OCI-LY7 (cell line): ENCODE results near the gene MYBPC3. TPM values are rescaled to one million over a fixed set of nuclear protein-coding genes. Genes with fewer than 3 reads are reported as not detected.

Source experiments
- BruUV-seq: library from RNA; stranded (reverse); fragments of 400-500 nt; replicated peaks from 2 replicates; lab custom pipeline; 2021; lab: Mats Ljungman, UMichigan
- CTCF ChIA-PET: fragments of 300-600 bp; sonication (Branson Sonifier 250); formaldehyde crosslinking; loops from one replicate; lab custom pipeline; 2022; ENCODE audit warnings: antibody characterized with exemption; ENCODE audit not compliant: unreplicated experiment; lab: Charles Lee
- POLR2A ChIA-PET: fragments of 300-600 bp; sonication (Branson Sonifier 250); formaldehyde crosslinking; loops from one replicate; lab custom pipeline; 2022; ENCODE audit warnings: antibody characterized with exemption; lab: Charles Lee
- DNase-seq: peaks from one replicate; pipeline ENCODE4 v3.0.0-alpha.2; 2015; ENCODE audit warnings: low spot score
- H2AFZ ChIP-seq: fragments of 200-600 bp; sonication (generic), shearing (Covaris generic); 2 replicates; pipeline ENCODE4 v1.6.1; 2014; ENCODE audit warnings: mild to moderate bottlenecking, antibody characterized with exemption, low read length, moderate library complexity
- H3K27ac ChIP-seq: fragments of 200-600 bp; sonication (generic); 2 replicates; pipeline ENCODE4 v1.5.1; 2014; ENCODE audit warnings: mixed run types, low read depth, mild to moderate bottlenecking, moderate library complexity, low read length, inconsistent platforms; ENCODE audit not compliant: poor library complexity, severe bottlenecking
- H3K36me3 ChIP-seq: fragments of 200-600 bp; sonication (generic); 2 replicates; pipeline ENCODE4 v1.6.1; 2014; ENCODE audit warnings: mild to moderate bottlenecking, antibody characterized with exemption, low read length, moderate library complexity, mixed read lengths; ENCODE audit not compliant: insufficient read depth
- H3K4me1 ChIP-seq: fragments of 200-600 bp; sonication (generic); 2 replicates; pipeline ENCODE4 v1.5.1; 2014; ENCODE audit warnings: mild to moderate bottlenecking, low read length; ENCODE audit not compliant: insufficient read depth, poor library complexity, severe bottlenecking
- H3K4me2 ChIP-seq: fragments of 200-600 bp; sonication (generic); 2 replicates; pipeline ENCODE4 v1.6.1; 2014; ENCODE audit warnings: mild to moderate bottlenecking, low read length
- H3K4me3 ChIP-seq: fragments of 200-600 bp; sonication (generic); 2 replicates; pipeline ENCODE4 v1.5.1; 2014; ENCODE audit warnings: mild to moderate bottlenecking, low read depth, low read length; ENCODE audit not compliant: poor library complexity, severe bottlenecking
- H3K79me2 ChIP-seq: fragments of 200-600 bp; sonication (generic); 2 replicates; pipeline ENCODE4 v1.6.1; 2016; ENCODE audit warnings: low read depth, mild to moderate bottlenecking, low read length, moderate library complexity, mixed read lengths; ENCODE audit not compliant: insufficient read depth
- H3K9me2 ChIP-seq: fragments of 200-600 bp; sonication (generic); 2 replicates; pipeline ENCODE4 v1.6.1; 2016; ENCODE audit warnings: mild to moderate bottlenecking, low read length, mixed read lengths; ENCODE audit not compliant: insufficient read depth
- H3K9me3 ChIP-seq: fragments of 200-600 bp; sonication (generic); 2 replicates; pipeline ENCODE4 v1.6.1; 2014; ENCODE audit warnings: mild to moderate bottlenecking, mixed run types, low read length, mixed read lengths
- H4K20me1 ChIP-seq: fragments of 200-600 bp; sonication (generic); 2 replicates; pipeline ENCODE4 v1.6.1; 2014; ENCODE audit warnings: mild to moderate bottlenecking, antibody characterized with exemption, low read length, moderate library complexity, mixed read lengths; ENCODE audit not compliant: insufficient read depth
- CTCF ChIP-seq: fragments of 200-600 bp; sonication (generic); conservative IDR thresholded peaks from 2 replicates; pipeline ENCODE4 v1.5.1; 2014; ENCODE audit warnings: mild to moderate bottlenecking, antibody characterized with exemption, low read length, moderate library complexity, mixed read lengths
- EZH2phosphoT487 ChIP-seq: fragments of 200-600 bp; sonication (generic); IDR thresholded peaks from 2 replicates; pipeline ENCODE4 v1.6.1; 2018; ENCODE audit warnings: low read depth, borderline replicate concordance, mild to moderate bottlenecking, mixed run types, antibody characterized with exemption, low read length, moderate library complexity, mixed read lengths
- intact Hi-C: fragments of 100-400 bp; cut with micrococcal nuclease; formaldehyde crosslinking; loops from one replicate; pipeline ENCODE4 v1.10.0; 2022; ENCODE audit not compliant: unreplicated experiment
- total RNA-seq, 2 experiments: library from RNA; depleted of rRNA in 1 of 2; stranded (reverse); fragments of >200 nt in 1 of 2; shearing (Covaris generic) in 1 of 2; gene quantifications; 2 replicates each; pipeline ENCODE4 v1.2.3, GENCODE V29; 2014 to 2022

MYBPC3 gene
- total RNA-seq, 2 experiments from 2014 or later = 0.25 to 0.29 TPM

DNA sequence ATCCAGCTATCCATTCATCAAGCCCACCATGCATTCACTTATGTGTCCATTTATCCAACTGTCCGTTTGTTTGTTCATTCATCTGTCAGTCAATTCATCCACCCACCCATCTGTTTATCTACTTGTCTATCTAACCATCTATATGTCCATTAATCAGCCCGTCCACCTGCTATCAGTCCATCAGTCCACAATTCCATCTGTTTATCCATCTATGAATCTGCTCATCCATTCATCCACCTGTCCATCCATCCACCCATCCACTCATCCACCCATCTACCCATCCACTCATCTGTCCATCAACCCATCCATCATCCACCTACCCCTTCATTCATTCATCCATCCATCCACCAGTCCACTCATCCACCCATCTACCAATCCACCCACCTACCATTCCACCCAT, 26.8 kb upstream of the MYBPC3 start:
- Histone ChIP-seq H3K4me3 (no peak overlapping the region), H3K4me2 (peak overlapping the region; percentile 85), H3K4me1 (peaks cover 38% of the 10 kb centered on the region), H3K9me2 (no peaks in the 10 kb centered on the region), H2AFZ (no peak overlapping the region), H3K79me2 (peaks cover 24% of the 10 kb centered on the region), H3K9me3 (no peaks in the 10 kb centered on the region), H4K20me1 (no peaks in the 10 kb centered on the region), H3K36me3 (peaks cover 12% of the 10 kb centered on the region), H3K27ac (peak overlapping the region; percentile 67)
- BruUV-seq = no TSS peak
- ChIA-PET CTCF (interaction anchor here (1.0 kb wide), 1 partner anchor 17 kb away, joined by 3 read pairs; no protein-coding TSS in a partner anchor), POLR2A (interaction anchor here (0.5 to 1.6 kb wide), 8 partner anchors 8 to 28 kb away, joined by 3 to 19 read pairs (median 6); no protein-coding TSS in a partner anchor)
- no peak for DNase-seq
- TF ChIP-seq EZH2phosphoT487 = no peak
- no peak for TF ChIP-seq CTCF
- intact Hi-C loops = loop anchor here (10.0 kb wide), 1 partner anchor 75 kb away; no protein-coding TSS in a partner anchor

DNA sequence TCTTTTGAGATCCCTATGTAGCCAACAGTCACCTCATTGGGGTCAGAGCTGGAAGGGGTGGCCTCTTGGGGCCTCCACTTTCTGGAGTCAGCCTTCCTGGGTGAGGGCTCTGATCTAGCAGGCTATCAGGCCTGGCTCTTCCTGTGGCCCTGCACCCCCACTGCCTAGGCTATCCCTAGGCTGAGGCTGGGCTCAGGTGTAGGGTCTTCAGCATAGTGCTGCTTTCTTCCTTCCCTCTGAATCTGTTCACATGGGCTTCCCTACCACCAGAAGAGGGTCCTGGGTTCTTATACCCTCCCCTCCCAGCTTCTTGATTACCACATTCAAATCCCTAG, 26.3 kb upstream of the MYBPC3 start:
- peak overlapping the region; percentile 26; the same call in 1 of the 2 replicates for H2AFZ ChIP-seq
- H3K27ac ChIP-seq = peak overlapping the region; percentile 67

More for the DNA sequence above, 26.3 kb upstream of the MYBPC3 start:
- Histone ChIP-seq H3K4me3 (peak overlapping the region; percentile 79), H3K36me3 (peaks cover 17% of the 10 kb centered on the region), H3K4me1 (peaks cover 43% of the 10 kb centered on the region), H3K9me3 (no peaks in the 10 kb centered on the region), H3K9me2 (no peaks in the 10 kb centered on the region), H4K20me1 (no peaks in the 10 kb centered on the region), H3K79me2 (peaks cover 24% of the 10 kb centered on the region), H3K4me2 (peak overlapping the region; percentile 85)
- no peak for TF ChIP-seq EZH2phosphoT487
- TF ChIP-seq CTCF = no peak
- BruUV-seq = TSS peak; percentile 92
- ChIA-PET POLR2A (interaction anchor here (0.5 to 1.6 kb wide), 10 partner anchors 9 to 222 kb away, joined by 3 to 19 read pairs (median 6); no protein-coding TSS in a partner anchor), CTCF (interaction anchor here (0.6 to 0.9 kb wide), 3 partner anchors 15 to 158 kb away, joined by 3 to 4 read pairs (median 3); no protein-coding TSS in a partner anchor)
- intact Hi-C loops = loop anchor here (1.0 to 10.0 kb wide), 3 partner anchors 21 to 76 kb away; partner anchors contain the start of gene SLC39A13
- no peak for DNase-seq
